K562 (cell line): ENCODE data around the gene FYTTD1. TPM values are rescaled to one million over a fixed set of nuclear protein-coding genes. Genes with fewer than 3 reads are reported as not detected.

Experiments
- CBFA2T3 ChIP-seq: fragments of 450-650 bp; IDR thresholded peaks from 2 replicates; pipeline ENCODE4 v1.6.1; 2017
- CCAR2 ChIP-seq: fragments of 200-400 bp; formaldehyde crosslinking; IDR thresholded peaks from 2 replicates; pipeline ENCODE4 v1.6.1; 2017; ENCODE audit warnings: mild to moderate bottlenecking, low read depth, low read length
- FOS ChIP-seq: IDR thresholded peaks from 3 replicates; pipeline ENCODE4 v1.6.1; 2011; ENCODE audit not compliant: insufficient read length; ENCODE audit errors: extremely low read depth
- FOXJ2 ChIP-seq: fragments of 200-800 bp; sonication (Bioruptor generic); IDR thresholded peaks from 2 replicates; pipeline ENCODE4 v1.6.1; 2016; ENCODE audit warnings: missing genetic modification characterization, missing compliant biosample characterization
- GATAD2A ChIP-seq: fragments of 450-650 bp; IDR thresholded peaks from 2 replicates; pipeline ENCODE4 v1.6.1; 2017
- JUND ChIP-seq, 2 experiments: IDR thresholded peaks; 2 replicates in 1 of 2; 3 replicates in 1 of 2; pipeline ENCODE4 v1.6.1; 2011; ENCODE audit warnings: borderline replicate concordance in 2 of 2, low read depth in 2 of 2, low read length in 2 of 2, improper control_type of control experiment in 1 of 2, missing biosample characterization in 1 of 2, missing genetic modification characterization in 1 of 2, missing genetic modification reagents in 1 of 2
- MYC ChIP-seq, 2 experiments: fragments of 250-450 bp in 1 of 2; sonication (Bioruptor Pico) in 1 of 2; IDR thresholded peaks; 2 replicates each; pipeline versions ENCODE4 v1.5.1 to v1.6.1; 2012 to 2021; ENCODE audit warnings: low read depth in 2 of 2, borderline replicate concordance in 1 of 2, improper control_type of control experiment in 1 of 2, low read length in 1 of 2, mild to moderate bottlenecking in 1 of 2, moderate library complexity in 1 of 2
- NFIC ChIP-seq: fragments of 450-650 bp; IDR thresholded peaks from 2 replicates; pipeline ENCODE4 v1.6.1; 2017; ENCODE audit warnings: mild to moderate bottlenecking, inconsistent platforms
- NUFIP1 ChIP-seq: fragments of 450-650 bp; IDR thresholded peaks from 2 replicates; pipeline ENCODE4 v1.6.1; 2018; ENCODE audit not compliant: partially characterized antibody
- PPARD ChIP-seq: fragments of 250-450 bp; sonication (Bioruptor Pico); IDR thresholded peaks from 2 replicates; pipeline ENCODE4 v1.8.0; 2022; ENCODE audit warnings: inconsistent platforms, mild to moderate bottlenecking, moderate library complexity
- PTTG1 ChIP-seq: fragments of 450-650 bp; IDR thresholded peaks from 2 replicates; pipeline ENCODE4 v1.6.1; 2016; ENCODE audit warnings: low read depth, mild to moderate bottlenecking, missing genetic modification characterization, missing compliant biosample characterization
- RAD51 ChIP-seq: fragments of 450-650 bp; IDR thresholded peaks from 2 replicates; pipeline ENCODE4 v1.7.1; 2016; ENCODE audit warnings: low read depth, mild to moderate bottlenecking, borderline replicate concordance
- SREBF2 ChIP-seq: sonication (generic); formaldehyde crosslinking; IDR thresholded peaks from 2 replicates; pipeline ENCODE4 v1.4.0; 2020; ENCODE audit warnings: mild to moderate bottlenecking, missing genetic modification reagents
- TOE1 ChIP-seq, 2 experiments: fragments of 450-650 bp in 1 of 2; sonication (generic) in 1 of 2; formaldehyde crosslinking in 1 of 2; IDR thresholded peaks; 2 replicates each; pipeline versions ENCODE4 v1.7.1 to v1.8.0; 2016 to 2022; ENCODE audit warnings: borderline replicate concordance in 2 of 2, mild to moderate bottlenecking in 2 of 2, antibody characterized with exemption in 1 of 2, inconsistent platforms in 1 of 2, low read depth in 1 of 2, missing genetic modification reagents in 1 of 2, moderate library complexity in 1 of 2
- ZNF316 ChIP-seq: fragments of 450-650 bp; IDR thresholded peaks from 2 replicates; pipeline ENCODE4 v1.6.1; 2016
- polyA plus RNA-seq, 8 experiments: library from polyadenylated mRNA; depleted of rRNA in 4 of 8; stranded (reverse) in 5 of 8; unstranded in 3 of 8; fragments of >200 nt; fragmentation: Nextera tagmentation in 2 of 8; fragmentation: Illumina TruSeq in 1 of 8; extraction: Ambion mirVana in 2 of 8; extraction: Trizol in 1 of 8; gene quantifications; 2 replicates each; pipeline versions ENCODE4 v1.2.1 to v1.2.3, GENCODE V29; 2011 to 2014; ENCODE audit warnings: inconsistent platforms in 1 of 8, missing spikeins in 1 of 8
- total RNA-seq, 7 experiments: library from RNA; depleted of rRNA in 6 of 7; stranded (reverse); fragments of >200 nt in 6 of 7; fragmentation: Illumina TruSeq in 2 of 7; extraction: Trizol in 2 of 7; gene quantifications; 2 replicates each; pipeline versions ENCODE4 v1.2.1 to v1.2.3, GENCODE V29; 2011 to 2021; ENCODE audit warnings: low replicate concordance in 1 of 7
- TF ChIP-seq, protein P1 (sequence below): fragments of 150-350 bp; IDR thresholded peaks from 2 replicates; pipeline ENCODE4 v1.6.1; 2014; ENCODE audit warnings: low read depth, mild to moderate bottlenecking, low read length, borderline replicate concordance
- TF ChIP-seq, protein P2 (sequence below), 2 experiments: IDR thresholded peaks; 2 replicates each; pipeline ENCODE4 v1.6.1; 2011; ENCODE audit warnings: borderline replicate concordance in 1 of 2, control low read depth in 1 of 2, low read depth in 1 of 2, low read length in 1 of 2, mild to moderate bottlenecking in 1 of 2, mixed read lengths in 1 of 2, moderate library complexity in 1 of 2; ENCODE audit not compliant: insufficient read depth in 1 of 2, insufficient read length in 1 of 2, poor library complexity in 1 of 2, severe bottlenecking in 1 of 2; ENCODE audit errors: extremely low read depth in 1 of 2
- TF ChIP-seq, protein P3 (sequence below): fragments of 450-650 bp; IDR thresholded peaks from one replicate; pipeline ENCODE4 v1.6.1; 2018; ENCODE audit warnings: mild to moderate bottlenecking, moderate library complexity; ENCODE audit not compliant: partially characterized antibody
- TF ChIP-seq, protein P4 (sequence below), 2 experiments: fragments of 450-650 bp in 1 of 2; sonication (generic) in 1 of 2; formaldehyde crosslinking in 1 of 2; IDR thresholded peaks in 1 of 2; conservative IDR thresholded peaks in 1 of 2; 2 replicates each; pipeline versions ENCODE4 v1.6.1 to v1.8.1; 2016 to 2023; ENCODE audit warnings: mild to moderate bottlenecking in 2 of 2, moderate library complexity in 2 of 2, inconsistent platforms in 1 of 2, missing genetic modification reagents in 1 of 2

The FYTTD1 gene
- total and polyA plus RNA-seq, 9 of the 15 experiments (the other 6 are each of a cell fraction or from before 2014, with no cell fraction given), result 35.7 to 106 (median 76.3) TPM

DNA sequence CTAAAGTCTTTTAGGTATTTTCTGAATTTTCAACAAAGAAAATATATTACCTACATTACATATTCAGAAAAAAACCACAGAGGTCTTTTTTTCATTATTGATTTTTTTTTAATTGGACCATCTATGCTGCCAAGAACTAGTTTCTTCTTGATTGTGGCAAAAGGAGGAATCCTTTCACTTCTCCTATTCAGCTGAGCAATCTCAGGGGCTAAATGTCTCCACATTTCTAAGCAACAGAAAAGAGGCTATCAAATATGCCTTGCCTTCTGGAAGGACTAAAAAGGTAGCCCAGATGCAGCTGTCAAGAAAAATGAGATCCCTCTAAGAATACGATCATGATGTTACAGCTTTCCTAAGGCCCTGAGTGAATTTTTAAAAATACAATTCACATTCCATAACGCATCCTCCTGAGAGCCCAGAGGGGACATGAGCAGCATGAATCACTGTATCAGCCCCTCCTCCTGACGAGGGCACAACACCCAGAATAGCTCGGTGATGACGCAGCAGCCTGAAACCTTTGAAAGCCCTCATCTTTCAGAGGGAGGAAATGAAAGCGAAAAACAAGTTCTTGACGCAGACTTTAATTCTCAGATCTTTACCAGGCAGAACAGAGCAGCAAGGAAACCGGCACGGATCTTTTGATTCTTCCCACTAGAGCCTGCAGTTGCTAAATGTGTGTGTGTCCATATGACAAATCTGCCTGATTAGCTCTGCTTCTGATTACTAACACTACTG, 37.5 kb upstream of the FYTTD1 start (continued):
- TF ChIP-seq MYC (IDR thresholded peaks at IDR 0.05; ENCODE audit: low read depth, low read length) (no peak), MYC (CRISPR knock-in tag; IDR thresholded peaks at IDR 0.05; ENCODE audit: borderline replicate concordance, low read depth) (no peak), FOS (peak; percentile 17), PPARD (no peak), TOE1 (IDR thresholded peaks at IDR 0.05; ENCODE audit: borderline replicate concordance) (no peak), TOE1 (CRISPR knock-in tag; IDR thresholded peaks at IDR 0.05; ENCODE audit: borderline replicate concordance, low read depth) (no peak), NUFIP1 (no peak), JUND (IDR thresholded peaks at IDR 0.05; ENCODE audit: borderline replicate concordance, low read depth, low read length) (peak; percentile 91), JUND (tag; IDR thresholded peaks at IDR 0.05; ENCODE audit: borderline replicate concordance, low read depth, low read length) (peak; percentile 85; the same call in 2 of the 3 replicates), GATAD2A (no peak), PTTG1 (no peak), ZNF316 (peak; percentile 82), CCAR2 (no peak), SREBF2 (CRISPR knock-in tag) (no peak), FOXJ2 (tag) (no peak), NFIC (no peak), CBFA2T3 (no peak), RAD51 (no peak)
- TF ChIP-seq, protein P1, sequence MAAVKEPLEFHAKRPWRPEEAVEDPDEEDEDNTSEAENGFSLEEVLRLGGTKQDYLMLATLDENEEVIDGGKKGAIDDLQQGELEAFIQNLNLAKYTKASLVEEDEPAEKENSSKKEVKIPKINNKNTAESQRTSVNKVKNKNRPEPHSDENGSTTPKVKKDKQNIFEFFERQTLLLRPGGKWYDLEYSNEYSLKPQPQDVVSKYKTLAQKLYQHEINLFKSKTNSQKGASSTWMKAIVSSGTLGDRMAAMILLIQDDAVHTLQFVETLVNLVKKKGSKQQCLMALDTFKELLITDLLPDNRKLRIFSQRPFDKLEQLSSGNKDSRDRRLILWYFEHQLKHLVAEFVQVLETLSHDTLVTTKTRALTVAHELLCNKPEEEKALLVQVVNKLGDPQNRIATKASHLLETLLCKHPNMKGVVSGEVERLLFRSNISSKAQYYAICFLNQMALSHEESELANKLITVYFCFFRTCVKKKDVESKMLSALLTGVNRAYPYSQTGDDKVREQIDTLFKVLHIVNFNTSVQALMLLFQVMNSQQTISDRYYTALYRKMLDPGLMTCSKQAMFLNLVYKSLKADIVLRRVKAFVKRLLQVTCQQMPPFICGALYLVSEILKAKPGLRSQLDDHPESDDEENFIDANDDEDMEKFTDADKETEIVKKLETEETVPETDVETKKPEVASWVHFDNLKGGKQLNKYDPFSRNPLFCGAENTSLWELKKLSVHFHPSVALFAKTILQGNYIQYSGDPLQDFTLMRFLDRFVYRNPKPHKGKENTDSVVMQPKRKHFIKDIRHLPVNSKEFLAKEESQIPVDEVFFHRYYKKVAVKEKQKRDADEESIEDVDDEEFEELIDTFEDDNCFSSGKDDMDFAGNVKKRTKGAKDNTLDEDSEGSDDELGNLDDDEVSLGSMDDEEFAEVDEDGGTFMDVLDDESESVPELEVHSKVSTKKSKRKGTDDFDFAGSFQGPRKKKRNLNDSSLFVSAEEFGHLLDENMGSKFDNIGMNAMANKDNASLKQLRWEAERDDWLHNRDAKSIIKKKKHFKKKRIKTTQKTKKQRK, result no peak
- TF ChIP-seq, protein P2, sequence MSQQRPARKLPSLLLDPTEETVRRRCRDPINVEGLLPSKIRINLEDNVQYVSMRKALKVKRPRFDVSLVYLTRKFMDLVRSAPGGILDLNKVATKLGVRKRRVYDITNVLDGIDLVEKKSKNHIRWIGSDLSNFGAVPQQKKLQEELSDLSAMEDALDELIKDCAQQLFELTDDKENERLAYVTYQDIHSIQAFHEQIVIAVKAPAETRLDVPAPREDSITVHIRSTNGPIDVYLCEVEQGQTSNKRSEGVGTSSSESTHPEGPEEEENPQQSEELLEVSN (IDR thresholded peaks at IDR 0.05; ENCODE audit: borderline replicate concordance in 1 of 2, extremely low read depth in 1 of 2, insufficient read depth in 1 of 2, insufficient read length in 1 of 2, low read depth in 1 of 2, low read length in 1 of 2, poor library complexity in 1 of 2, severe bottlenecking in 1 of 2), result no peak
- TF ChIP-seq, protein P3, sequence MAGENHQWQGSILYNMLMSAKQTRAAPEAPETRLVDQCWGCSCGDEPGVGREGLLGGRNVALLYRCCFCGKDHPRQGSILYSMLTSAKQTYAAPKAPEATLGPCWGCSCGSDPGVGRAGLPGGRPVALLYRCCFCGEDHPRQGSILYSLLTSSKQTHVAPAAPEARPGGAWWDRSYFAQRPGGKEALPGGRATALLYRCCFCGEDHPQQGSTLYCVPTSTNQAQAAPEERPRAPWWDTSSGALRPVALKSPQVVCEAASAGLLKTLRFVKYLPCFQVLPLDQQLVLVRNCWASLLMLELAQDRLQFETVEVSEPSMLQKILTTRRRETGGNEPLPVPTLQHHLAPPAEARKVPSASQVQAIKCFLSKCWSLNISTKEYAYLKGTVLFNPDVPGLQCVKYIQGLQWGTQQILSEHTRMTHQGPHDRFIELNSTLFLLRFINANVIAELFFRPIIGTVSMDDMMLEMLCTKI, result no peak
- TF ChIP-seq, protein P4, sequence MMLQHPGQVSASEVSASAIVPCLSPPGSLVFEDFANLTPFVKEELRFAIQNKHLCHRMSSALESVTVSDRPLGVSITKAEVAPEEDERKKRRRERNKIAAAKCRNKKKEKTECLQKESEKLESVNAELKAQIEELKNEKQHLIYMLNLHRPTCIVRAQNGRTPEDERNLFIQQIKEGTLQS (IDR thresholded peaks at IDR 0.05), result peak; percentile 90
- TF ChIP-seq, protein P4 (CRISPR knock-in tag; conservative IDR thresholded peaks at IDR 0.05), result no peak
